B cell (primary cell): ENCODE results near the gene TM4SF5. TPM values are rescaled to one million over a fixed set of nuclear protein-coding genes. Genes with fewer than 3 reads are reported as not detected.

Experiments used
- ATAC-seq: fragments of 200-7000 bp; cut with Tn5 transposase; one replicate; pipeline ENCODE4 v1.10.0; 2021; ENCODE audit warnings: low read depth, mild to moderate bottlenecking, moderate number of reproducible peaks, moderate library complexity
- CTCF ChIA-PET: fragments of 350-600 bp; sonication (Branson Sonifier 250); formaldehyde crosslinking; loops from one replicate; lab custom pipeline; 2021; ENCODE audit warnings: antibody characterized with exemption, inconsistent platforms; lab: Charles Lee
- POLR2A ChIA-PET: fragments of 350-600 bp; sonication (Branson Sonifier 250); formaldehyde crosslinking; loops from one replicate; lab custom pipeline; 2021; ENCODE audit warnings: antibody characterized with exemption; lab: Charles Lee
- DNase-seq: peaks from one replicate; pipeline ENCODE4 v3.0.0; 2013
- H2AFZ ChIP-seq: 2 replicates; pipeline ENCODE4 v1.6.1; 2012; ENCODE audit warnings: mild to moderate bottlenecking, low read depth, low read length; ENCODE audit not compliant: insufficient read depth, poor library complexity, severe bottlenecking
- H3K27ac ChIP-seq, 2 donors: 1 replicate in 1 of 2; 2 replicates in 1 of 2; pipeline ENCODE4 v1.5.1; 2012 to 2013; ENCODE audit warnings: low read length in 2 of 2, mild to moderate bottlenecking in 2 of 2, moderate library complexity in 1 of 2
- H3K27me3 ChIP-seq, 4 experiments: fragments of 200-600 bp in 1 of 4; sonication (generic) in 1 of 4; replicated peaks in 1 of 4; 1 replicate in 2 of 4; 2 replicates in 2 of 4; pipeline versions ENCODE4 v1.6.1 to v1.7.0; 2013 to 2016; ENCODE audit warnings: low read length in 3 of 4, mild to moderate bottlenecking in 2 of 4, mixed read lengths in 1 of 4, moderate library complexity in 1 of 4; ENCODE audit not compliant: insufficient read depth in 4 of 4, control insufficient read depth in 3 of 4; ENCODE audit errors: control extremely low read depth in 1 of 4
- H3K36me3 ChIP-seq, 2 experiments: replicated peaks in 1 of 2; 1 replicate in 1 of 2; 2 replicates in 1 of 2; pipeline versions ENCODE4 v1.6.1 to v1.7.1; 2013; ENCODE audit warnings: low read length in 1 of 2; ENCODE audit not compliant: insufficient read depth in 2 of 2, control insufficient read depth in 1 of 2; ENCODE audit errors: control extremely low read depth in 1 of 2, extremely low read depth in 1 of 2
- H3K4me1 ChIP-seq, 2 donors: fragments of 200-600 bp in 1 of 2; sonication (generic) in 1 of 2; 1 replicate in 1 of 2; 2 replicates in 1 of 2; pipeline versions ENCODE4 v1.5.1 to v1.6.1; 2013 to 2017; ENCODE audit warnings: low read length in 2 of 2; ENCODE audit not compliant: control insufficient read depth in 2 of 2, insufficient read depth in 2 of 2
- H3K4me2 ChIP-seq: replicated peaks from 2 replicates; pipeline ENCODE3; 2012; ENCODE audit warnings: mild to moderate bottlenecking, low read depth, low read length; ENCODE audit not compliant: poor library complexity, severe bottlenecking
- H3K4me3 ChIP-seq, 5 experiments: fragments of 200-600 bp in 1 of 5; sonication (generic) in 1 of 5; 1 replicate in 3 of 5; 2 replicates in 2 of 5; pipeline versions ENCODE4 v1.5.1 to v1.7.0; 2011 to 2016; ENCODE audit warnings: low read length in 4 of 5, mild to moderate bottlenecking in 4 of 5, low read depth in 2 of 5, control low read depth in 1 of 5, moderate library complexity in 1 of 5; ENCODE audit not compliant: insufficient read depth in 1 of 5; ENCODE audit errors: control extremely low read depth in 1 of 5, extremely low read depth in 1 of 5
- H3K79me2 ChIP-seq: fragments of 200-600 bp; sonication (generic); one replicate; pipeline ENCODE4 v1.6.0; 2016; ENCODE audit warnings: low read length; ENCODE audit not compliant: control insufficient read depth, insufficient read depth
- H3K9ac ChIP-seq: fragments of 200-600 bp; sonication (generic); 2 replicates; pipeline ENCODE4 v1.6.1; 2017; ENCODE audit warnings: mild to moderate bottlenecking, low read length, moderate library complexity
- H3K9me3 ChIP-seq, 3 donors: one replicate each; pipeline versions ENCODE4 v1.6.1 to v1.7.1; 2013; ENCODE audit warnings: low read length in 2 of 3; ENCODE audit not compliant: control insufficient read depth in 2 of 3, insufficient read depth in 1 of 3; ENCODE audit errors: control extremely low read depth in 1 of 3
- H4K20me1 ChIP-seq: 2 replicates; pipeline ENCODE4 v1.6.0; 2012; ENCODE audit warnings: mild to moderate bottlenecking, low read length; ENCODE audit not compliant: insufficient read depth, control insufficient read depth, poor library complexity, severe bottlenecking
- H3K27ac Mint-ChIP-seq: one replicate; pipeline ENCODE4 v1.8.0; 2021; ENCODE audit warnings: mixed read lengths
- H3K27me3 Mint-ChIP-seq: one replicate; pipeline ENCODE4 v1.8.0; 2021; ENCODE audit warnings: mixed read lengths
- H3K4me1 Mint-ChIP-seq: one replicate; pipeline ENCODE4 v1.8.0; 2021; ENCODE audit warnings: mixed read lengths
- H3K4me3 Mint-ChIP-seq: one replicate; pipeline ENCODE4 v1.8.0; 2021; ENCODE audit warnings: mixed read lengths
- H3K9me3 Mint-ChIP-seq: one replicate; pipeline ENCODE4 v1.8.0; 2022; ENCODE audit warnings: mixed read lengths; ENCODE audit not compliant: insufficient read depth
- EZH2 ChIP-seq: IDR thresholded peaks from 2 replicates; pipeline ENCODE4 v1.6.1; 2012; ENCODE audit warnings: borderline replicate concordance, low read depth, mild to moderate bottlenecking, moderate library complexity, low read length; ENCODE audit not compliant: insufficient read depth, poor library complexity, severe bottlenecking
- WGBS: methylation state at CpG from one replicate; pipeline ENCODE4 v1.1.5; 2013; ENCODE audit warnings: missing lambda C conversion rate; ENCODE audit not compliant: insufficient coverage; 5-methylcytosine and 5-hydroxymethylcytosine counted together
- intact Hi-C: fragments of 100-400 bp; cut with micrococcal nuclease; formaldehyde crosslinking; loops from one replicate; pipeline ENCODE4 v1.10.0; 2022
- polyA plus RNA-seq: library from polyadenylated mRNA; depleted of rRNA; stranded (reverse); fragments of >200 nt; gene quantifications from 2 replicates; pipeline ENCODE4 v1.2.3, GENCODE V29; 2012
- total RNA-seq, 2 donors: library from RNA; stranded (reverse); fragments of 120-200 nt in 1 of 2; gene quantifications; 1 replicate in 1 of 2; 2 replicates in 1 of 2; pipeline versions ENCODE4 v1.2.3 to v1.2.4, GENCODE V29; 2013 to 2022
- TF ChIP-seq, protein P1 (sequence below): fragments of 200-600 bp; IDR thresholded peaks from one replicate; pipeline ENCODE4 v1.8.0; 2022; ENCODE audit warnings: antibody characterized with exemption, mild to moderate bottlenecking

TM4SF5 gene
- total and polyA plus RNA-seq, 2 donors (not counting 1 experiment from before 2014, with no cell fraction given), result not detected

DNA sequence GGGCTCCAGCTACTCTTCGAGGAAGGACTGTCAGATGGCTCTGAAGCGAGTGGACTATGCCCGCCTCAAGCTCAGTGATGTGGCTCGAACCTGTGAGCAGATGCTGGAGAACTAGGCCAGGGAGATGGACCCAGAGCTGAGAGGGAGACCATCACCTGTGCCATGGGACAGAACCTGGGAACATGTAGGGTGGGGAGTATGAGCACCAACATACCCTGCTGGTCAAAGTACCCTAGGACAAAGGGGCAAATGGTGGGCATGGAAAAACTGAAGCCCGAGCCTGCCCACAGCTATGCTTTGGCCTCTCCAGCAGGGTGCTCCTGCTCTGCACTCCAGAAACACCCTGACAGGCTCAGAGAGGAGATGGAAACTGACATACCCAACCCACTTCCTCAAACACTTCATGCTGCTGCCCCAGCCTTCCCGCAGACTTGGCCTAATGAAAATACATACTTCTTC is 38.6 kb upstream of the TM4SF5 start:
- no peak for TF ChIP-seq EZH2
- TF ChIP-seq, protein P1, sequence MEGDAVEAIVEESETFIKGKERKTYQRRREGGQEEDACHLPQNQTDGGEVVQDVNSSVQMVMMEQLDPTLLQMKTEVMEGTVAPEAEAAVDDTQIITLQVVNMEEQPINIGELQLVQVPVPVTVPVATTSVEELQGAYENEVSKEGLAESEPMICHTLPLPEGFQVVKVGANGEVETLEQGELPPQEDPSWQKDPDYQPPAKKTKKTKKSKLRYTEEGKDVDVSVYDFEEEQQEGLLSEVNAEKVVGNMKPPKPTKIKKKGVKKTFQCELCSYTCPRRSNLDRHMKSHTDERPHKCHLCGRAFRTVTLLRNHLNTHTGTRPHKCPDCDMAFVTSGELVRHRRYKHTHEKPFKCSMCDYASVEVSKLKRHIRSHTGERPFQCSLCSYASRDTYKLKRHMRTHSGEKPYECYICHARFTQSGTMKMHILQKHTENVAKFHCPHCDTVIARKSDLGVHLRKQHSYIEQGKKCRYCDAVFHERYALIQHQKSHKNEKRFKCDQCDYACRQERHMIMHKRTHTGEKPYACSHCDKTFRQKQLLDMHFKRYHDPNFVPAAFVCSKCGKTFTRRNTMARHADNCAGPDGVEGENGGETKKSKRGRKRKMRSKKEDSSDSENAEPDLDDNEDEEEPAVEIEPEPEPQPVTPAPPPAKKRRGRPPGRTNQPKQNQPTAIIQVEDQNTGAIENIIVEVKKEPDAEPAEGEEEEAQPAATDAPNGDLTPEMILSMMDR, result peak; percentile 76
- Histone ChIP-seq H2AFZ (no peak overlapping the region), H3K4me3 (no peak overlapping the region), H3K9me3 (no peaks in the 10 kb centered on the region), H4K20me1 (peaks cover 13% of the 10 kb centered on the region), H3K9ac (peak overlapping the region; percentile 37), H3K4me2 (peak overlapping the region; percentile 77), H3K36me3 (no peaks in the 10 kb centered on the region), H3K4me1 (peaks cover 33 to 47% of the 10 kb centered on the region in 2 donors), H3K27me3 (no peaks in the 10 kb centered on the region), H3K79me2 (peaks cover 18% of the 10 kb centered on the region), H3K27ac (peak overlapping the region; percentile 66 to 68)
- peak overlapping the region; percentile 65 for H3K4me3 Mint-ChIP-seq
- peak; percentile 89 for DNase-seq
- intact Hi-C loops, result loop anchor here (1.0 to 5.0 kb wide), 3 partner anchors 156 to 591 kb away; partner anchors contain the start of genes CYB5D2, PFN1 and ZZEF1
- POLR2A ChIA-PET, result interaction anchor here (0.7 to 1.3 kb wide), 3 partner anchors 23 to 166 kb away, joined by 3 to 4 read pairs (median 3); partner anchors contain the start of genes ARRB2 and C17orf107
- peak overlapping the region; percentile 93 for H3K27ac Mint-ChIP-seq
- H3K27me3 Mint-ChIP-seq, result no peaks in the 10 kb centered on the region
- CTCF ChIA-PET, result interaction anchor here (1.3 to 3.0 kb wide), 6 partner anchors 21 to 170 kb away, joined by 4 to 26 read pairs (median 11); partner anchors contain the start of genes ARRB2 and CHRNE
- H3K9me3 Mint-ChIP-seq, result no peaks in the 10 kb centered on the region
- WGBS, result 66% methylated on average over 5 of the region's 6 CpGs
- peaks cover 49% of the 10 kb centered on the region for H3K4me1 Mint-ChIP-seq
- peak; percentile 59 for ATAC-seq

DNA sequence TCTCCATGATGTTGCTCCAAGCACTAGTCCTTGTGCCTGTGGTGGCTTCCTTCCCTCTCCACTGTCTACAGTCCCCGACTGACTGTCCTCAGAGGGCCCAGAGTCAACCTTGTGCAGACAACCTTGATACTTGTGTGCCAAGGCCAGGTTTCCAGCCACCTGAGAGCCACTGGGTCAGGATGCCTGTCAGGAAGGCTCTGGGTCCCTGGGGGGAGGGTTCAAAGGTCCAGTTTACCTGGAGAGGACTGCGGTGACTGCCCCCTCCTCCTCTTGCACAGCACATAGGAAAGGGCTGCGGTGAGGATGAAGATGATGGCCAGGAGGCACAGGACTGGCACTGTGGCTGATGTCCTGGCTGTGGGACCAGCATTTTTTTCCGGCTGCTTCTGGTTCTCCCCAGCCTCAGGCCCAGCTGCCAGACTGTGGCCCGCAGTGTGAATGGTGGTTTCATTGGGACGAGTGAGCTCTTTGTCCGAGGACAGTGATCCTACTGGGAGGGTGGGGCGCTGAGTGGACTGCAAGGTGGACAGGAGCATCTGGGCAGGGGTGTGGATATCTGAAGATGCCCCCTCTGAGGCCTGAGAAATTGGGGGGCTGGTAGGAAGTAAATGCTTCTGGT is 36.7 kb upstream of the TM4SF5 start:
- H3K4me1 Mint-ChIP-seq, result peaks cover 59% of the 10 kb centered on the region
- ATAC-seq (no peak), DNase-seq (no peak)
- H3K36me3 ChIP-seq, result no peaks in the 10 kb centered on the region
- H3K27me3 Mint-ChIP-seq, result no peaks in the 10 kb centered on the region
- H3K27me3 ChIP-seq, result no peaks in the 10 kb centered on the region
- WGBS, result 98% methylated on average over 5 of the region's 8 CpGs
- no peak overlapping the region for H3K9ac ChIP-seq
- peaks cover 13% of the 10 kb centered on the region for H4K20me1 ChIP-seq
- peak overlapping the region; percentile 77 for H3K4me2 ChIP-seq
- no peak overlapping the region for H3K4me3 Mint-ChIP-seq
- no peak overlapping the region for H3K4me3 ChIP-seq
- H3K79me2 ChIP-seq, result peaks cover 18% of the 10 kb centered on the region
- H2AFZ ChIP-seq, result no peak overlapping the region
- H3K9me3 Mint-ChIP-seq, result no peaks in the 10 kb centered on the region
- peak overlapping the region in 1 of 2 donors; percentile 68 for H3K27ac ChIP-seq
- peaks cover 42 to 61% of the 10 kb centered on the region in 2 donors for H3K4me1 ChIP-seq
- intact Hi-C loops, result loop anchor here (5.0 kb wide), 2 partner anchors 212 to 593 kb away; partner anchors contain the start of genes CYB5D2, PFN1 and ZZEF1
- no peaks in the 10 kb centered on the region for H3K9me3 ChIP-seq
- ChIA-PET POLR2A (no interaction called here), CTCF (interaction anchor here (1.1 to 3.0 kb wide), 2 partner anchors 23 to 55 kb away, joined by 7 to 9 read pairs; no protein-coding TSS in a partner anchor)
- peak overlapping the region; percentile 93 for H3K27ac Mint-ChIP-seq
- TF ChIP-seq EZH2, result no peak
- TF ChIP-seq, protein P1, result no peak
